ENCODE data around the gene ZNF740. TPM values are rescaled to one million over a fixed set of nuclear protein-coding genes. Genes with fewer than 3 reads are reported as not detected.
"Not testable (repeated sequence)": the region's sequence is repeated elsewhere in the genome, so short reads cannot be mapped to it uniquely, and the experiment has no call there.

Gene ZNF740
- total RNA-seq, 1 experiment from 2014 or later = 7.4 TPM

DNA sequence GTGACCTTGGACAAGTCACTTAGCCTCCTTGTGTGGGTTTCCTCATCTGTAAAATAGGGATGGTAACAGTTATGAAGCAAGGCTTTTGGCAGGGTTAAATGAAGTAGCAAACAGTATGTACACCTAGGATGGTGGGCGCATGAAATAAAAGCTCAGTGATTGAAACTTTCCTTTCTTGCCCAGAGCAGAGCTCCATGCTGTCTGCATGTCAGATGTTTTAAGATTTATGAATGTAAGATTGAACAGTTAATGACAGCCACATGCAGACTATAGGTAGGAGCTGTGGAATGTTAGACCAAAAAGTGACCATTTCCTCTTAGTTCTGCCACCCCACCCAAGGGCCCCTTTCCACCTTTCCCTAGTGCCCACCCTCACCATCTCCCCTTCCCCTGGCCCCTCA lies 14.5 kb downstream of the ZNF740 start:
- DNase-seq (ENCODE audit: low read depth) = no peak

DNA sequence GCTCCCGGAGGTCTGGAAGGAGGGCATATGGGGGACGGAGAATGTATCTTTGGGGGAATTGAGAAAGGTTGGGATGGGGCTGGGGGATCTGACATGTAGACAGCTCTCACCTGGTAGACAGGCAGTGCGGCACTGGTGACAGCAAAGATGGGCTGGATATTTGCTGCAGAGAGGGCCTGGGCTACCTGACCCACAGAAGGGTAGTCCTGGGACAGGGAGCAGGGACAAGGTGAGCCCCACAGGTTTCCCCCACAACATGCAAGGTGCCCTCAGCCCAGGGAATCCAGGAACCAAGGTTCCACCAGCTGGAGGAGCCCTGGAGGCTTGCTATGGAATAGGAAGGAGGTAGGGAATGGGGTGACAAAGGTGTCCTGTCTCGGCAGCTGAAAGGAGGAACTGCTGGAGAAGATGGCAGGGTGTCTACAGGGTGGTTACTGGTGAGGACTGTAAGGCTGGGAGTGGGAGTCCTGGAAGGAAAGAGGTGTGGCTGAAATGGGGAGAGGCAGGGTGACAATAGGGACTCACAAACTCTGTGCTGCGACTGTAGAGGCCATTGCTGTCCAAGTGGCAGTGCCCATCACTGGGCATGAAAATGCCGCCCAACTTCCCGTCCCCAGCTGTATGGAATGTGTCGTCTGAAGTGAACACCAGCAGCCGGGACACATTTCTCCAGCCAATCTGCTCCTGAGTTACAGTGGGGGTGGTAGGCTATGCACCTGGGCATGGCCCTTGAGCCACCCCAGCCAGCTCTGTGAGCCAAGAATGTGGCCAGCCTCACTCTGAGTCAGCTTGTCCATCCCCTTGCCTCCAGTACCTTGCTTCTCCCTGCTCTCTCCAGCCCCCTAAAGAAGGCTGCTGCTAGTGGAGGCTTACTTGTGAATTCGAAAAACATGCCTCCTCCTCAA lies 15.2 kb downstream of the ZNF740 start:
- DNase-seq (ENCODE audit: low read depth) = no peak

GRCh38 chr12:53196486-53196885 lies 16.0 kb downstream of the ZNF740 start:
- no peak for DNase-seq (ENCODE audit: low read depth)

DNA sequence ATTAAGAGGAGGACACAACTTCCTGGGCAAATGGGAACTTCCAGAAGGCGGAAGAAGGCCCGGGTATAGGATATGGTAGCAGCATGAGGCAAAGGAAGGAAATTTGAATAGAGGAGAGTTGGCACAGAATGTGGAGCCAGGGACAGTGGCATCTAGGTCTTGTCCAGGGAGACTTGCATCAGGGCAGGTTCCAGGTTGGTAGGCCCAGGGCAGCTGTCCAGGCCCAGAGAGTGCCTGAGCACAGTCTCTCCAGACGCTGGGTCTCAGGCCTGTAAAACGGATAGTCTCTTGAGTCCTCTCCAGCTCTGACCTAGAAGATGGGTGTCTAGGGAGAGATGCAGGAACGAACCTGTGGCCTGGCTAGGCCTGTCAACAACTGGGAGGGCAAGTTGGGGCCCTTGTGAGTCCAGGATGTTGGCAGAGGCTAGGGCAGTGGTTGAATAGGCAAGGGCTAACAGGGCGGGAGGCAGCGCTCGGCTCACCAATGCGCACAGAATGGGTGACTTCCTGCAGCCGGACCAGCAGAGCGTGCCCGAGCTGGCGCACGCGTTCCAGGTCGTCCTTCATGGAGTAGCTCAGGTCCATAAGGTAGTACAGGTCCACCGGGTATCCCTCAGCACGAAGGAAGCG lies 16.6 kb downstream of the ZNF740 start:
- no peak for DNase-seq (ENCODE audit: low read depth)

- DNase-seq (ENCODE audit: low read depth) = no peak
Observed at GRCh38 chr12:53198486-53199110, 18.1 kb downstream of the ZNF740 start.

- DNase-seq (ENCODE audit: low read depth) = no peak
Observed at GRCh38 chr12:53199700-53200099, 19.2 kb downstream of the ZNF740 start.

- no peak for DNase-seq (ENCODE audit: low read depth)
Observed at GRCh38 chr12:53200107-53200457, 19.6 kb downstream of the ZNF740 start.

GRCh38 chr12:53200458-53201176 lies 20.1 kb downstream of the ZNF740 start:
- DNase-seq (ENCODE audit: low read depth) = no peak

DNA sequence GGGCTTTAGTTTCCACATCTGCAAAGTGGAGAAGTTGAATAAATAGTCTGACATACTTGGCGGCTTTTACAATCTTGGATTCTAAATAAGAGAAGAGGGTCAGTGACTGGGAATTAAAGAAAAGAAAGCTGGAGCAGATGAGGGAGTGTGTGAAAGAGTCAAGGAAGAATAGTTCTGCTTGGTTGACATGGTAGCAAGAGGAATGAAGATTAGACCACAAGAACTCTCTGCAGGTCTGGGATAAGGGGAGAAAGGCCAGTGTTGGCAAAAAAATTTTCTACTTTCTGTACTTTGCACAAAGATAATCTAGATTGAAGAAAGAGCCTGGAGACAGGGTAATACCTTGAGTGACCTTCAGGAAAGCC lies 20.6 kb downstream of the ZNF740 start:
- DNase-seq (ENCODE audit: low read depth) = no peak

- DNase-seq (ENCODE audit: low read depth) = no peak
Observed at GRCh38 chr12:53201639-53202038, 21.1 kb downstream of the ZNF740 start.

- not testable (repeated sequence) for DNase-seq (ENCODE audit: low read depth)
Observed at GRCh38 chr12:53202316-53202715, 21.8 kb downstream of the ZNF740 start.

- no peak for DNase-seq (ENCODE audit: low read depth)
Observed at GRCh38 chr12:53204351-53204750, 23.8 kb downstream of the ZNF740 start.

DNA sequence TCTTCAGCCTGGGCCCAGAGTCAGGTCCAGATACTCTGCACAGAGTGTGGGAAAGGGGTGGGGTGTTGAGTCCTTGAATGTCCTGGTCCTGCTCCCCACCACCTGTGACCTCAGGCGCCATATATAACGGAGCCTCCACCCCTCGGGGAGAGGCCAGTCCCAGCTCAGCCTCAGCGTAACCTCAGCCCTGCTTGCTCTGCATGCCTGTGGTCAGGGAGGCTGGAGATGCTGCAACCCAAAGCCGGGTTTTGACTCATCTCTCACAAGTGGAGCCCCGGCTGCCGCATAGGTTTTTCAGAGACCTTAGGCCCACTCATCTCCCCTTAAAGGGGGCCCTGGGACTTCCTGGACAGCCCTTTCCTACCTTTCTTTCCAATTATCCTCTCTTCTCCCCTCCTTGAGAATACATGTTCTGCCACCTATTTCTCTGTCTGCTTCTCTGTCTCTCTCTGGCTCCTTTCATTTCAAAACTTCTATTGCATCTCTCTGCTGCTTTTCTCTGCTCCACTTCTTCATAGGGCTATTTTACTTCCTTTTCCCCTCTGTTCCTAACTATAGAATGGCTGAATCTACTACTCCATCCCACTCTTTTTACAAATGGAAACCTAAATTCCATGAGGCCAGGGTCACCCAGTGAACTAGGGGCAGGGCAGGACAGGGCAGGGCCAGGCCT lies 25.4 kb downstream of the ZNF740 start:
- DNase-seq (ENCODE audit: low read depth) = peak; percentile 89

DNA sequence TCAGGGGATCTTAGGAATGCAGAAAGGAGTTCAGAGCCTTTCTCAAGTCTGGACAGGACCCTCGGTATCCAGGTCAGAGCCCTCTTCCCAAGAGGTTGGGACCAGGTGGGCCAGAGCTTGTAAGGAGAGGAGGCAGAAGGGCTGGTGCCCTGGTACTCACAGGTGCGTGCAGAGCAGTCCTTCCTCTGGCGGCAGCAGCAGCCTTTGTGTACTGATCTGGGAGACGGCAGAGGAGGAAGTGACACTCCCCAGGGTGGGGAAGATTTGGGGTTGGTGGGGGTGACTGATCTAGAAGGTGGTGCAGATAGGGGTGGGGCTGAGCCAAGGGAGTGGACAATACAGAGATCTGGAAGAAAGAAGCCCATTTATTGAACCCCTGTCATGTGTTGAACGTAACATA lies 26.5 kb downstream of the ZNF740 start, which contains the start of gene ITGB7:
TSS of gene ITGB7 (minus strand) at position 210 of the 400 bp plus-strand sequence. CDS start 6,808 bp downstream, outside the sequence.
- DNase-seq (ENCODE audit: low read depth) = no peak

GRCh38 chr12:53208435-53208834 lies 27.9 kb downstream of the ZNF740 start:
- no peak for DNase-seq (ENCODE audit: low read depth)

DNA sequence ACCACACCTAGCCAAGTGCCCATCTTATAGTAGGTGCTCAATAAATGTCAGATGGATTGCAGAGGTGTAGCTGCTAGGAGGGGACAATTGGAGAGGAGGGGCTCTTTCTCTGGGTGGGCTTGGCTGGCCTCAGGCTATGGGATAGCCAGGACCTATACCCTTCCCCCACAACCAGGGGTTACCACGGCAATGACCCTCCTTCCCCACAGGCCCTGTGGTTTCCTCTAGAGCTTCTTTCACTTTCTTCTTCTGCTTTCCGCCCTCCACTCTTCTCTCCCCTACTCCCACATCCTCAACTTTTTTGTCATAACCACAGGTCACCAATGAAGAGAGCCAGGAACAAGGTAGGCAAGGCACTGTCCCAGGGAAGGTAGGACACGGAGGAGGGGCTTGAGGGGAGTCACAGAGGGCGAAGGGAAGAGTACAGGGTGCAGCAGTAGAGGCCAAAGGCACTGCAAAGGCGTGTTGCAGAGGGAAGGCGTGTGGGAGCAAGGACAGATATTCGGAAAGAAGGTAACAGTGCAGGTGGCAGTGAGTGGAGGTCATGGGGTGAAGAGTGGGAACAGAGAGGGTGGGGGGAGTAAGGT lies 28.4 kb downstream of the ZNF740 start:
- no peak for DNase-seq (ENCODE audit: low read depth)

DNA sequence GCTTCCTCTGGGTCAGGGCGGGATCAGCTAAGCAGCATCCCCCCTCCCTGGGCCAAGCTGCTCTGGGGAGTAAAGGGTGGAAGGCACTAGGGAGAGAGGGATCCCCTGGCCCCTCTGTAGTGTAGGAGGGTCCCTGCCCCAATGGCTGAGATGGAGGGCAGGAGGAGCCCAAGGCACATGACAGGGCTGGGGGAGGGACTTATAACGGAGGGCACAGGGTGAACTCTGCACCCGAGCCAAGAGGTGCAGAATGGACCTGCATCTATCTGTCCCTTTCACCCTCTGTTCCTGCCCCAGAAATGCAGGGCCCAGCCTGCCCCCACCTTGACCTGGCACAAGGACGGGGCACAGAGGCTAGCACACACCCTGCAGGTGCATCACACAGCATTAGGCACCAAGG lies 30.3 kb downstream of the ZNF740 start:
- no peak for DNase-seq (ENCODE audit: low read depth)

GRCh38 chr12:53211476-53212381 lies 31.2 kb downstream of the ZNF740 start:
- DNase-seq (ENCODE audit: low read depth) = no peak

DNA sequence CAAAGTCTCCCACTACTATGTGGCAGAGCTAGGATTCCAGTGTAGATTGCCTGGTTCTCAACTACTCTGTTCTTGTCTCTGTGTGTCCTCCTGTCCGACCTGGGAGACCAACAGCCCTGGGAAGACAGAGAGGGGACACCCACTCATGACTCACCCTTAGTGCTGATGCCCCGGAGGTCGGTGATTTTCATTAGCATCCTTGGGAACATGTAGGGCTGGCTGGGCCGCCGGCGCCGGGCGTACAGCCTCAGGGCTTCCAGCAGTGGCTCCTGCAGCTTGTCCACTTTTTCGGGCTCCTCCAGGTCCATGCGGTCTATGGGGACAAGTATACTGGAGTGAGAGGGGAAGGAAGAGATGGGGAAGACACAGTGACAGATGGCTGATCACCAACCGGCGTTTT lies 32.4 kb downstream of the ZNF740 start:
- no peak for DNase-seq (ENCODE audit: low read depth)

GRCh38 chr12:53213348-53213747 lies 32.8 kb downstream of the ZNF740 start:
- peak; percentile 64 for DNase-seq (ENCODE audit: low read depth)
